ENCODE measurements around the gene SCGB1C2.
"Not testable (repeated sequence)": the region's sequence is repeated elsewhere in the genome, so short reads cannot be mapped to it uniquely, and the experiment has no call there.

SCGB1C2 gene

DNA sequence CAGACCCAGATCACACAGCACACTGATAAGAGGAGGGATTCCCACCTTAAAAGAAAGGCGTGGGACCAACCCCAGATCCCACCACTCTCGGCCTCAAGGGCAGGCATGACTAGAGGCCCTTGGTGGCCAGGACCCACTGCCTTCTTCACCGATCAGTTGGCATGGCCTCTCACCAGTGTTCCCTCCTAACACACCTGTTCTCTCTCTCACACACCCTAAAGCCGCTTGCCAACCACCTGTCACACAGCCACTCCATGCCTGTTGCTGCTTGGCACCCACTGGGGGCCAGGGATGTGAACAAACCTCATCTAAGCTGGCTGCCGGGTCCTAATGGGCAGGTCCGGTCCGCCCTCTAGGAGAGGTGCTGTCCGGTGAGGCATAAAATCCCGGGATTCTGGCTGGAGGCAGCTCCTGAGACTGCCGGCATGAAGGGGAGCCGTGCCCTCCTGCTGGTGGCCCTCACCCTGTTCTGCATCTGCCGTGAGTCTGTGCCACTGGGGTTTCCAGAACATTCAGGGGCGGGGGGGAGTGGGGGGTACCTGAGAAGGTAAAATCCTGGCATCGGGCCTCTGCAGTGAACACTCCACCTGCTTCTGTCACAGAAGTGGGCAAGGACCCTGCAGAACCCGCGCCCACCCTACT is at the start of gene SCGB1C2:
Gene SCGB1C2, plus strand, starts transcription at position 404 of the 642 bp plus-strand sequence. Its CDS starts 22 bp downstream, at position 426.
- DNase-seq = not testable (repeated sequence)

DNA sequence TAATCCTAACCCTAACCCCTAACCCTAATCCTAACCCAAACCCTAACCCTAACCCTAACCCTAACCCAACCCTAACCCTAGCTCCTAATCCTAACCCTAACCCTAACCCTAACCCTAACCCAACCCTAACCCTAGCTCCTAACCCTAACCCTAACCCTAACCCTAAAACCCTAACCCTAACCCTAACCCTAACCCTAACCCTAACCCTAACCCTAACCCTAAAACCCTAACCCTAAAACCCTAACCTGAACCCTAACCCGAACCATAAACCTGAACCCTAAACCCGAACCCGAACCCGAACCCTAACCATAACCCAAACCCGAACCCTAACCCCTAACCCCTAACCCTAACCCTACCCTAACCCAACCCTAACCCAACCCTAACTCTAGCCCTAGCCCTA is 24.3 kb upstream of the SCGB1C2 start:
- DNase-seq = not testable (repeated sequence)

DNA sequence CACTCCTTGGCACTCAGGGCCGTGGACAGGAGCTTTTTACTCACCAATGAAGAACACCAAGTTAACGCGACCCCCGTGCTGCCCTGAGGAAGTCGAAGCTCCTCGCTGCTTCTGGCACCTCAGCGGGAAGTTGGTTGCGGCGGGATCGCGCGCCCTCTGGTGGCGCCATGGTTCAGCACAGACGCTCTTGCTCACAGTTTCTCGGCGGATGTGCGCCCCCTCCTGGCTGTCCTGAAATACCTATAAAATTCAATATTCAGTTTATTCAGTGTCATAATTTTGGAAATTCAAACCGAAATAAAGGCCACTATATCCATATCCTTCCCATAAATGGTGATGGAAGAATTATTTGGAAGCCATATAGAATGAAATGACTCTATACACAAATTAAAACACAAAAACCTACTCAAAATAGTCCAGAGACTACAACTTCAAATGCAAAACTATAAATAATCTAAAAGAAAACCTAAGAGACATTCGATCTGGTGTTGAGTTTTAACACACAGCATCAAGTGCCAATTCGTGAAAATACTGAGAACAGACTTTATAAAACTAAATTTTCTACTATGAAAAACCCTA is 18.9 kb upstream of the SCGB1C2 start:
- DNase-seq = not testable (repeated sequence)

DNA sequence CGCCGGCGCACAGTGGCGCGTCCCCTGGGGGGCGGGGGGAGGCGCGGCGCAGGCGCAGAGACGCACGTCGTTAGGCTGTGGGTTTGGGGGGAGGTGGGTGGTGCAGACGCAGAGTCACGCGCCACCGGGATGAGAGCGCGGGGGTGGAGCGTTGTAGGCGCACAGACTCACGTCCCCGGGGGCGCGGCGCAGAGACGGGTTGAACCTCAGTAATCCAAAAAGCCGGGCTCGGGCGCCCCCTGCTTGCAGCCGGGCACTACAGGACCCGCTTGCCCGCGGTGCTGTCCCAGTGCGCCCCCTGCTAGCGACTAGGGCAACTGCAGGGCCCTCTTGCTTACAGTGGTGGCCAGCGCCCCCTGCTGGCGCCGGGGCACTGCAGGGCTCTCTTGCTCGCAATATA is 3.4 kb upstream of the SCGB1C2 start:
- not testable (repeated sequence) for DNase-seq

DNA sequence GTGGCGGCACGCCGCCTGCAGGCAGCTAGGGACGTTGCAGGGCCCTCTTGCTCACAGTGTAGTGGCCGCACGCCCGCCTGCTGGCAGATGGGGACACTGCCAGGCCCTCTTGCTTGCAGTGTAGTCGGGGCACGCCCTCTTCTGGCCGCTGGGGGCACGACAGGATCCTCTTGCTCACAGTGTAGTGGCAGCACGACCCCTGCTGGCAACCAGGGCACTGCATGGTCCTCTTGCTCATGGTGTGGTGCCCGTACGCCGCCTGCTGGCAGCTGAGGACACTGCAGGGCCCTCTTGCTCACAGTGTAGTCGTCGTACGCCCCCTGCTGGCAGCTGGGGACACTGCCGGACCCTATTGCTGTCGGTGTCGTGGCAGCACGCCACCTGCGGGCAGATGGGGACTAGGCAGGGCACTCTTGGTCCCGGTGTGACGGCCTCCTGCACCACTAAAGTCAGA is 3.0 kb upstream of the SCGB1C2 start:
- not testable (repeated sequence) for DNase-seq

DNA sequence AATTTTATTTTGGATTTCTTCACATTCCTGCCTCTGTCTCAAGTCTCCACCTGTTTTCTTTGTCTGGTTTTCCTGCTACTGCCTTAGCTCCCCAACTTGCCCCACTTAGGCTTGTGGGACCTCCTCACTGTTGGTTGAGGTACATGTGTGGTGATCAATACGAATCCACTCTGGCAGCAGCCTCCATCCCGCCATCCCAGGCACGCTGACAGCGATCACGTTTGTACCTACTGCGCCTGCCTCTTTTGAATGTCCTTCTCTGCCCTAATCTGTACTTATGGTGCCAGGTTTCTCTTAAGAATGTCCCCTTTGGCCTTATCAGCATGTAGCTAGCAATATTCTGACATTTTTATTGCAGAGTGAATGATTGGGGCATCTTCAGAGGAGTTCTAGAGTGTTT is 2.3 kb upstream of the SCGB1C2 start:
- not testable (repeated sequence) for DNase-seq

DNA sequence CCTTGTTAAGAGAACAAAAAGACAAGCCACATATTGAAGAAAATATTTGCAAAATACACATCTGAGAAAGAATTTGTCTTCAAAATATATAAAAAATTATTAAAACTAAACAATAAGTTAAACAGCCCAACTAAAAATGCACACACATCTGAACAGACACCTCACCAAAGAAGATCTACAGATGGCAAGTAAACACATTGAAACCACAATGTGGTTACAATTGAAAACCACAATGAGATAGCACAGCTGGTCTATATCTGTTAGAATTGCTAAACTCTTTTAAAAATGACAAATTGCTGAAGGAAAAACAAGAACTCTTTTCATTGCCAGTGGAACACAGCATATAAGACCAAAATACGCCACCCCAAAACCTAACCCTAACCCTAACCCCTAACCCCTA is 1.5 kb upstream of the SCGB1C2 start:
- DNase-seq = not testable (repeated sequence)

DNA sequence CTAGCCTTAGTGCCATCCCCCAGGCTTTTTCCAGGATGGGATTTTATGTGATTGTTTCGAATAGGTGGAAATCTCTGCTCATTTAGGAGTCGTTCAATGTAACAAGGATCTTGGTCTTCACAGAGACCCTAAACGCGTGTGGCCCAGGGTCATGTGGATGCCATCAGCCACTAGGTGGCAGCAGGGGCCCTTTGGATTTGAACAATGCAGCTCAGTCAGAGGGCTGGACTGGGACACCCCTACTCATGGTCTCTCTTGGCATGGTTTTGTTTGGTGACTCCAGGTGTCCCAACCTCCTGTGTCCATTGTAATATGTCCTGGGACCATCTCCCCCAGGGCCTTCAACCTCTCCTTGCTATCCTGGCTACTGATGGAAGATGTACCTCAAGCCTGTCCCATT is 838 bp upstream of the SCGB1C2 start:
- DNase-seq = not testable (repeated sequence)

DNA sequence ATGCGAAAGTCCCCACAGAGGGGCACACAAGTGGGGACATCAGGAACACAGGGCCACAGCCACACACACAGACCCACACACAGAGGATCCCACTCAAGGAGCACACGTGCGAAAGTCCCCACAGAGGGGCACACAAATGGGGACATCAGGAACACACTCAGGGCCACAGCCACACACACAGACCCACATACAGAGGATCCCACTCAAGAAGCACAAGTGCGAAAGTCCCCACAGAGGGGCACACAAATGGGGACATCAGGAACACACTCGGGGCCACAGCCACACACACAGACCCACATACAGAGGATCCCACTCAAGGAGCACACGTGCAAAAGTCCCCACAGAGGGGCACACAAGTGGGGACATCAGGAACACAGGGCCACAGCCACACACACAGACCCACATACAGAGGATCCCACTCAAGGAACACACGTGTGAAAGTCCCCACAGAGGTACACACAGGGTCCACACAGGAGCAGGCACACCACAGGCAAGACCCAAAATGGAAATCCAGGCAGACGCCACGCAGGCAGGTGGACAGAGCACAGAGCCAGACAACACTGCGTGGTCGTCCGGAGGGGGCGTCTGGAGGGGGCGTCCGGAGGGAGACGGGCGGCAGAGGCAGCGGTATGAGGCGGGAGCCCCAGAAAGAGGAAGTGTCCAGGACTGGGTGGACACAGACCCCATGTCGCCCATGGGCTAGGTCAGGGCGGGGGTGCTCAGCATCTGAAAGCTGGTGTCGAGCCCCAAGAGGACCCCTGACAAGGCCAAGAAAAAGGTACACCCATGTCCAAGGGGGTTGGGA is 2.2 kb downstream of the SCGB1C2 start:
- not testable (repeated sequence) for DNase-seq

DNA sequence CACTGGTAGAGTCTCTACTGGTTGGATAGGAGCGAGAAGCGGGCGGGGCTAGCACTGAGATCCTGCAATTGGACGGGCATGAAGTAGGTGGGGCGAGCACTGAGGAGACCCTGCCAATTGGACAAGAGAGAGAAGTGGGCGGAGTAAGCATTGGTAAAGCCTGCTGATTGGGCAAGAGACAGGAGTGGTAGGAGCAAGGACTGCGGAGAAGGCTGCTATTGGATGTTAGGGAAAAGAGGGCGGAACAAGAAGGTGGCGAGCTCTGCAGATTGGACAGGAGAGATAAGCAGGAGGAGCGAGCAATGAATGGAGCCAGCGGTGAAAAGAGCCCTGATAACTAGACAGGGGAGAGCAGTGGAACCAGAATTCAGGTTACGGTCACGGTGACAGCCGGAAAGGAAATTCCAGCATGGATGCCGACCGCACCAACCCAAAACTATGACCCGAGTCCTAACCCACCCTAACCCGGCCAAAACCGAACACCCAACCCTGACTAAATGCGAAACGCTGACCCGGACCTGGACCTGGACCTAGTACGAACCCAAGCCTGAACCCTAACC is 4.8 kb downstream of the SCGB1C2 start:
- peak; percentile 19 for DNase-seq

DNA sequence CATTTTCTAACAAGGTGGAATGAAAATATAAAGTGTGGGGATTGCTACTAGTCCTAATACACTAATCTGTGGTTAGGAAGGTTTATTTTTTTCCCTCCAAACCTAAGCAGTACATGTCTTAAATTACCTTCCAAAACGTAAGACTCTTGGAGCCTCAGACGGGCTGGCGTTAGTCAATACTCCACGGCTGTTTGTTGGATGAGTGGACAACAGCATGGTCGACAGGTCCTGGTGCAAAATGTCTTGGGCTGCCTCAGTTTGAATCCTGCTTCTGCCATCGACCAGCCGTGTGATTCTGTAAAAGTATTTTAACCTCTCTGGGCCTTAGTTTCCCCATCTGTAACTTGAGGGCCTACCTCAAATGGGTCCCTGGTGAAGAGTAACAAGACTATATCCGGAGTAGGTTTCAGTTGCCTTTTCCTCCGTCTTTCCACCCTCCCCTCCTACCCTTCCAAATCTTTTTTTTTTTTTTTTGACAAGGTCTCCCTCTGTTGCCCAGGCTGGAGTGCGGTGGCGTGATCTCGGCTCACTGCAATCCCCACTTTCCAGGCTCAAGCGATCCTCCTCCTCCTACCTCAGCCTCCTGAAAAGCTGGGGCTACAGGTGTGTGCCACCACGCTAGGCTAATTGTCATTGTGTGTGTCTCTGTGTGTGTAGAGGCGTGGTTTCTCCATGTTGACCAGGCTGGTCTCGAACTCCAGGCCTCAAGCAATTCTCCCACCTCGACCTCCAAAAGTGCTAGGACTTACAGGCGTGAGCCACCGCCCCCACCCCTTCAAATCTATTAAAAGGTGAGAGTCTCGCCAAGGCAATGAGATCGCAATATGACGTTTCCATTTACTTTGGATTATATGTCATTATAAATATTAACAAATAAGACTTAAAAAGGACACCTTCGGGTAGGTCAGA is 5.8 kb downstream of the SCGB1C2 start:
- DNase-seq = no peak

DNA sequence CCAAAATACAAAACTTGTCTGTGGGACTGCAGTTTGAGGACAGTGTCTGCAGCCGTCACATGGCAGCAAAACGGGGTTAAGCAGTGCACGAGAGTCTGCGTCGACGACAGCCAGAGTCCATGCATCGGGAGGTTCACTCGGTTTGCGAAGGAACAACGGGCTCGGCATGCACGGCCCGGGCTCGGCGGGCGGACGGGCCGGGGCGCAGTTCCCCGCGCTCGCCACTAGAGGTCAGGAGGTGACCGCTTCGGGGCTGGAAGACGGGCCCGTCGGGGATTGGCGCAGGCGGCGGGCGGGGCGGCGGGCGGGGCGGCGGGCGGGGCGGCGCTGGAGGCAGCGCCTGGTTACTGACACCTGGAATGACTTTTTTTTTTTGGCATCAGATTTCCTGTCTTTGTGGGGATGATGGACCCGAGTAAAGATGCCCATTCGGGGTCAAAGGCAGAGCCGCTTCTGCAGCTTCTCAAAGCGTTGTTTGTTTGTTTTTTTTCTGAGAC is 6.5 kb downstream of the SCGB1C2 start:
- DNase-seq = peak; percentile 54

DNA sequence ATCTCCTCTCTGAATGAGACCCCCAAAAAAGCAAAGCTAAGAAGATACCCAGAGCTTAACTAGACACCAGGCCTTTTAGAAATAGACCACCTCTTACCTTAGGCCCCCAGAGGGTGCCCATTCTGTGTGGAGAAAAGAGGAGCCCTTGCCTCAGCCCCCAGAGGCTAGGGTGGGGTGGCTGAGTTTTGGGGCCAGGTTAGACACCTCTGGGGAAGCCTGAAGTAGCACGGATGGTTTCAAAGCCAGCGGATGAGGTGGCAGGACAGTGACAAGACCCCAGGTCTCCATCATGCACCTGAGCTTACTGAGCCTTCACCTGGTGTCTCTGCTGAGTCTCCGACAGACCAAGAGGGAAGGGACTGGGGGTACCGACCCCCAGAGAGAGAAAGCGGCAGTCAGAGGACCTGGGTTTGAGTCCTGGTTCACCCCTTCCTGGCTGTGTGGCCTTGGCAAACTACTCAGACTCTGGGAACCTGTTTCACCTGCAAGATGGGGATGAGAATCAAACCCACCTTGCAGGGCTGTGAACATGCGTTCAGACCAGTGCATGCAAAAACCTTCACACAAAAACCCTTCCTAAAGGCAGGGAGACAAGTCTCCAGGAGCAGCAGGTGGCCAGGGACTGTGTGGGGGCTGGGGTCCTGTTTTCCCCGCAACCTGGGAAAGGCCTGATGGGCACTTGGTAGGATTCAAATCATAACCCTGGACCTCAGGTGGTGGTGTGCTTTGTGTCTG is 7.7 kb downstream of the SCGB1C2 start:
- no peak for DNase-seq

DNA sequence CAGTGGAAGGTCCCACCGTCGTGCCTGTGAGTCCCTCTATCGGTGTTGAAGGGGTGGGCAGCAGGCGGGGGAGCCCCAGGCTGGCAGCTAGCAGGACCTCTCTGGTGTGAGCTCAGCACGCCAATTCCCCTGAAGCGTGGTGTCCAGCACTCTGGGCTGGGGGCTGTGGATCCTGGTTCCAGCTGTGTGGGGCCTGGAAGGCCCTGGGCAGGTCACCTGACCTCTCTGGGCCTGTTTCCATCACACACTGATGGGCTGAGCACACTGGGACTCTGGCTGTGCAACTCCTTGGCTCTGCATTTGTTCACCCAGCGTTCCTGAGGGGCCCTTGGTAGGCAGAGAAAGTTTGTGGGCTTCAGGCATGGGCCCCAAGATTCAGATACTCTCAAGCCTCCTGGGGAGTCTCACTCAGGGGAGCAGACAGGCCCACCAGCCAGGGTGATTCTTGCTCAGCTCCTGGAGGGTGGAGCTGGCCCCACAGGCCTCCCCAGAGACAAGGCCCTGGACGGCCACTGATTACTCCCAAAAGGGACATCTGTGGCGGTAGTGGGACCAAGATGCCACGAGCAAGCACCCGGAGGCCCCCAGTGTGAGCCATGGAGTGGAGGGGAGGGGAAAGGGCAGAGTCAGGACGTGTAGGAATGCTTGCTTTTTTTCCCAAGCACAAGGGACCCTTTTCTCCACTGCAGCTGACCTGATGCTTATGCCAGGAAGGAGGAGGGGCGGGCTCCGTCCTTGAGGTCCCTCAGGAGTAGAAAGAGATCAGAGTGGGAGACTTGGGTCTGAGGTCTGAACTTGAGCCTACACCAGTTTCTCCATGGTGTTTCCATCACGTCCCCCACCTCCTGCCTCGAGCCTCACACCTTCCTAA is 8.5 kb downstream of the SCGB1C2 start:
- DNase-seq = no peak

DNA sequence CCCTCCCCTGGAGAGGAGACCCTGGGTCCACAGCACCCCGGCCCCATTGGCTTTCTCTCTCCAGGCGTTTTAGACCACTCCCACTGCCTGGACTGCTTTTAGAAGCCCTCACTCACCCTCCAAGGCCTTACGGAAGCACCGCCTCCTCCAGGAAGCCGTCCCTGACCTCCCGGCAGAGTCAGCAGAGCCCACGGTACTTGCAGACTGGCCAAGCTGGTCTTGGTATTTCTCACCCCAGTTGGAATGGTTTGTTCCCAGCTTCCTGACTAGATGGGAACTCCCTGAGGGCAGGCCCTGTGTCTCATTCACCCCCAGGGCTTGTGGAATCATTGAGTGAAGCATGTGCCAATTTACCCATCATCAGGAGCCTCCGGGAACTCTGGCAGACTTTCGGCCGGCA is 9.2 kb downstream of the SCGB1C2 start:
- DNase-seq = no peak

DNA sequence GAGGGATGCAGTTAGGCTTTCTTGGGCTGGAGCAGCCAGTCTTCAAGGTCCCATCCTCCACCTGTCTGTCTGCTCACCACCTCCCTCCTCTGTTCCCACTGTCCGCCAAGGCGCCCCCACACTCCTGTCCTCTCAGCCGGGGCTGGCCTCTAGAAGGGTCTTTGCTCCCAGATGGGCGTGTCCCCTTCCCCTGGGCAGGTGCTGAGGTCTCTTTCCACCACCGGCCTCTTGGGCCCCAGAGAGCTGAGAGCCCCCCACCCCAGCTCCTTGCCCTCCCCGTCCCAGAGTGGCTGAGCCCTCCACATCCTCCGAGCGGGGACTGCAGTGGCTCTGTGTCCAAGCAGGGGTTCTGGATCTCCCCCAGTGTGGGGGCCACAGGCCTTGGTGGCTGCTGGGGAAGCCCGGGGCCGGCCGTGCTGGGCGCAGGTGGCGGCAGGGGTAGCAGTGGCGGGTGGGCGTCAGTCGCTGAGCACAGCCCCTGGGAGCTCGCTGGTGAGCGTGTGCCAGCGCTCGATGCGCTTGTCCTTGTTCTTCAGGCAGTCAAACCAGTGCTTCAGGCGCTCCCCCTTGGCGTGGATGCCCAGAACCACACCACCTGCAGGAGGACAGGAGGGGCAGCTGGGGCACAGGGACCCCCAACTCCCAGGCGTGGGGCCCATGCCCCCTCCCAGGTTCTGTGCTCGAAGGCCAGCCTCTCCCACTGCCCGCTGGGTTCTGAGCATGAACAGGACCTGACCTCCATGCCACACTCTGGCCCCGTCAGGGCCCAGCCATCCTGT is 9.8 kb downstream of the SCGB1C2 start:
- no peak for DNase-seq

DNA sequence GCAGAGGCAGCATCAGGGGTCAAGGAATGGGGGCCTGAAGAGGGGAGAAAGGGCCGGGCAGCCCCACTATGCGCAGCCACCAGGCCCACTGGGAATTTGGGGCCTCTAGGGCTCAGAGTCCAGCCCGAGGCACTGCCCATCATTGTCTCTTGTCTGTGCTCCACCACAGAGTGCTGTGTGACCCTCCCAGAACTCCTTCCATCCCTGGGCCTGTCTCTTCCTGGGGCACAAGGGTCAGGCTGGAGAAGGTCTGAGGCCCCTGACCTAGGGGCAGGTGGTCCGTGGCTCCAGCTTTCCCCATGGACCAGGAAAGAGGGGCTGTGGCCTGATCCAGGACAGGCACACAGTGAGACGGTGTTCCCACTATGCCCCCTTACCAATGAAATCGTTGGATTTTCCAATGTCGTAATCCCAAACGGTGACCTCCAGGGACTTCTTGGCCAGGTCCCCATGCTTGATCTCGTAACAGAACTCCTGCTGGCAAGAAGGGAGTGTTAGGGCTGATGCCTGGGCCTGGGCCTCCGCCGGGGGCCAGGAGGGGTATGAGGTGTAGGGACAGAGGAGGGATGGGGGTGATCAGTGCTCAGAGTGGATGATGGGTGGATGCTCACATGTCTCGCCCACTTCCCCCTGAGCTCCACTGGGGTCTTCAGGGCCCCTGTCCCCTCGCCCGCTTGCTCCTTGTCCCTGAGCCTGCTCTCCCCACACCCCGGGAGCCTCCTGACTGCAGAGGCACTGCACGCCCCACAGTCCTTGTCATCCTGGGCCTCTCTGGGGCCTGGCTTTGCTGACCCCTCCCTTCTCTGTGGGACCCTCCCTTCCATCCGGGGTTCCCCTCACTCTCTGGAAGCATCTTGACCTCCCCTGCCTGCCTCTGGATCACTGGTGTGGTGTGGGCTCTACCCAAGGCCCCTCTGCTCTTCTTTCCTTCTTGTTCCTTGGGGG is 10.7 kb downstream of the SCGB1C2 start:
- no peak for DNase-seq

DNA sequence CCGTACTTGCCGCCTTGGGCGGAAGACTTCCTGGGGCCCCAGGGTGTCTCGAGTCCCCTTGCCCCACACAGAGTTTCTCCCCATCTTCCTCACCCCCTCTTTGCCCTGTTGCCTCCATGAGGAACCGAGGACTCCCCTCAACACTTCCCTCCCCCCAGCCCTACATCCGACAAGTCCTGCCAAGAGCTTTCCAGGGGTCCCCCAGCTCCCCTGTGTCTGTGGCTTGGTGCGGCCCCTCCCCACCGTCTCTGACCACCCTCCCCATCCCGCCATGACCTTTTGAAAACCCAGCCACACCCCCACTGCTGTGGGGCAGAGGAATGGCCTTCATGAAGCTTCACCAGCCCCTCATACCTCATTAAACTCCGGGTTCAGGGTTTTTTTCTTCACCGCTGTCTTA is 11.4 kb downstream of the SCGB1C2 start:
- DNase-seq = no peak

DNA sequence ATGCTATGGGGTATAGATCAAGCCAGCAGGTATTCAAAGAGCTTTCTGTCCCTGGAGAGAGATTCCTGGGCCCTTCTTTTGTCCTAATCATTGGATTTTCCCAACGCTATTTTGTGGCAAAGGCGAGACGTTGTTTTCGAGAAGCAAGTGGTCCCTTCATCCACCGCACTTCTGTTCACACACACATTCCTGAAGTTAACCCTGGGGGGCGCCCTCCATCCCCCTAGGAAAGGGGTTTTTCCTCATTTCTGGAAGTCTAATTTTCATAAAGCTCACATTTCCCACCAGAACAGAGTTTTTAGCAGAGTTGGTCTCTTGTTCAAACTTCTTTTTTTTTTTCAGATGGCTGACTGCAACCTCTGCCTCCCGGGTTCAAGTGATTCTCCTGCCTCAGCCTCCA is 11.9 kb downstream of the SCGB1C2 start:
- DNase-seq = no peak
